Measurements from ENCODE around the gene ATP8A2. TPM values are rescaled to one million over a fixed set of nuclear protein-coding genes. Genes with fewer than 3 reads are reported as not detected.

ATP8A2 gene
- total RNA-seq, 1 donor from 2014 or later: 1.3 TPM

DNA sequence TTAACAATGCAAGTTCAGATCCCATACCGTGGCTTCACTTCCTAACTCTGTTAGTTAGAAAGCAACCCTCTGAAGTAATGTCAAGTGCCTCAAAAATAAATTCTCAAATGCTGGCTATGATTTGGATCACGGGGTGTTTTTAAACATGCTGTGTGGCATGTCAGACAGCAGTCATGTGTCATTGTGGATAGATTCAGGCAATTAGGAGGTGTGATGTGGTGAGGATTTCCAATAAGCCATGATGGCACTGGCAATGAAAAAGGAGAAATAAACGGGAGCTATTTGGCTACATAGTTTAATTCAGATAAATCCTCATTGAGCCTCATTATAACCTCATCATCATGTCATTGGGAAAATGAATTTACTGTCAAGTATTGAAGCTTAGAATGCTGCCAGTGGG lies 130.3 kb downstream of the ATP8A2 start:
- peaks cover 18% of the 10 kb centered on the region for H3K27me3 Mint-ChIP-seq (ENCODE audit: low read depth, unreplicated experiment)
- Histone ChIP-seq H3K36me3 (ENCODE audit: insufficient read depth, low read length) (no peaks in the 10 kb centered on the region), H3K79me2 (ENCODE audit: insufficient read depth, low read length) (no peaks in the 10 kb centered on the region), H3K4me1 (ENCODE audit: insufficient read depth, low read length) (no peaks in the 10 kb centered on the region), H4K20me1 (ENCODE audit: insufficient read depth, low read length) (no peaks in the 10 kb centered on the region), H3K9me3 (ENCODE audit: insufficient read depth, low read depth, low read length) (no peaks in the 10 kb centered on the region), H3K27ac (ENCODE audit: low read depth, low read length) (no peak overlapping the region), H2AFZ (ENCODE audit: low read depth, low read length) (no peak overlapping the region), H3K9ac (ENCODE audit: low read length) (no peak overlapping the region), H3K4me2 (ENCODE audit: low read length) (no peak overlapping the region), H3K4me3 (ENCODE audit: insufficient read depth, low read depth, low read length) (no peak overlapping the region), H3K27me3 (ENCODE audit: insufficient read depth, low read length) (peaks cover 2% of the 10 kb centered on the region)
- H3K36me3 Mint-ChIP-seq (ENCODE audit: low read depth, unreplicated experiment): no peaks in the 10 kb centered on the region
- H3K9me3 Mint-ChIP-seq (ENCODE audit: unreplicated experiment): no peaks in the 10 kb centered on the region
- TF ChIP-seq, protein P1, sequence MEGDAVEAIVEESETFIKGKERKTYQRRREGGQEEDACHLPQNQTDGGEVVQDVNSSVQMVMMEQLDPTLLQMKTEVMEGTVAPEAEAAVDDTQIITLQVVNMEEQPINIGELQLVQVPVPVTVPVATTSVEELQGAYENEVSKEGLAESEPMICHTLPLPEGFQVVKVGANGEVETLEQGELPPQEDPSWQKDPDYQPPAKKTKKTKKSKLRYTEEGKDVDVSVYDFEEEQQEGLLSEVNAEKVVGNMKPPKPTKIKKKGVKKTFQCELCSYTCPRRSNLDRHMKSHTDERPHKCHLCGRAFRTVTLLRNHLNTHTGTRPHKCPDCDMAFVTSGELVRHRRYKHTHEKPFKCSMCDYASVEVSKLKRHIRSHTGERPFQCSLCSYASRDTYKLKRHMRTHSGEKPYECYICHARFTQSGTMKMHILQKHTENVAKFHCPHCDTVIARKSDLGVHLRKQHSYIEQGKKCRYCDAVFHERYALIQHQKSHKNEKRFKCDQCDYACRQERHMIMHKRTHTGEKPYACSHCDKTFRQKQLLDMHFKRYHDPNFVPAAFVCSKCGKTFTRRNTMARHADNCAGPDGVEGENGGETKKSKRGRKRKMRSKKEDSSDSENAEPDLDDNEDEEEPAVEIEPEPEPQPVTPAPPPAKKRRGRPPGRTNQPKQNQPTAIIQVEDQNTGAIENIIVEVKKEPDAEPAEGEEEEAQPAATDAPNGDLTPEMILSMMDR (IDR thresholded peaks at IDR 0.05; ENCODE audit: insufficient read depth, low read depth, low read length): no peak
- no peak for TF ChIP-seq EZH2 (IDR thresholded peaks at IDR 0.05; ENCODE audit: insufficient read depth, low read length)
- H3K27ac Mint-ChIP-seq (ENCODE audit: unreplicated experiment): no peak overlapping the region
- no peak overlapping the region for H3K4me3 Mint-ChIP-seq (ENCODE audit: unreplicated experiment)
- FAIRE-seq (no peak), DNase-seq (ENCODE audit: low read depth) (no peak)
- H3K4me1 Mint-ChIP-seq (ENCODE audit: low read depth, unreplicated experiment): no peaks in the 10 kb centered on the region

DNA sequence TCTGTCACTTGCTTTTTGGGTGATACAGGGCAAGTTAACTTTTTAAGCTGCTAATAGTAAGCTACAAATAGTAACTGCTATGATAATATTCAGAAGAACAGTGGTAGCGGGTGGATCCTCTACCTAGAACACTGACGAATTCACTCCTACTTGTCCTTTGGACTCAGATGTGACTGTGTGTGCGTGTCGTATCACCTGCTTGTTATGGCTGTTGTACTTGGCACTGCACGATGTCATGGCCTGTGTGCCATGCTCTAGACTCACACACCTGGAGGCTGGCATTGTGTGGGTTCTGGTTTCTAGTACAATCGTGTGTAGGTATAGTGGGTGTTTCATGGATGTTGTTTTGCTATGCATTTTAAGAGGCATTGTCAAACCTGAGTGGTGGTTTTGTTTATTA lies 130.8 kb downstream of the ATP8A2 start:
- H3K9me3 Mint-ChIP-seq (ENCODE audit: unreplicated experiment): no peaks in the 10 kb centered on the region
- H3K36me3 Mint-ChIP-seq (ENCODE audit: low read depth, unreplicated experiment): no peaks in the 10 kb centered on the region
- FAIRE-seq: no peak
- Histone ChIP-seq H3K4me2 (ENCODE audit: low read length) (no peak overlapping the region), H3K4me3 (ENCODE audit: insufficient read depth, low read depth, low read length) (no peak overlapping the region), H3K9ac (ENCODE audit: low read length) (no peak overlapping the region), H2AFZ (ENCODE audit: low read depth, low read length) (no peak overlapping the region), H3K4me1 (ENCODE audit: insufficient read depth, low read length) (no peaks in the 10 kb centered on the region), H4K20me1 (ENCODE audit: insufficient read depth, low read length) (no peaks in the 10 kb centered on the region), H3K36me3 (ENCODE audit: insufficient read depth, low read length) (no peaks in the 10 kb centered on the region), H3K79me2 (ENCODE audit: insufficient read depth, low read length) (no peaks in the 10 kb centered on the region), H3K9me3 (ENCODE audit: insufficient read depth, low read depth, low read length) (no peaks in the 10 kb centered on the region), H3K27ac (ENCODE audit: low read depth, low read length) (no peak overlapping the region), H3K27me3 (ENCODE audit: insufficient read depth, low read length) (peaks cover 2% of the 10 kb centered on the region)
- TF ChIP-seq, protein P1 (IDR thresholded peaks at IDR 0.05; ENCODE audit: insufficient read depth, low read depth, low read length): no peak
- TF ChIP-seq EZH2 (IDR thresholded peaks at IDR 0.05; ENCODE audit: insufficient read depth, low read length): no peak
- no peak for DNase-seq (ENCODE audit: low read depth)
- no peak overlapping the region for H3K4me3 Mint-ChIP-seq (ENCODE audit: unreplicated experiment)
- no peak overlapping the region for H3K27ac Mint-ChIP-seq (ENCODE audit: unreplicated experiment)
- peaks cover 18% of the 10 kb centered on the region for H3K27me3 Mint-ChIP-seq (ENCODE audit: low read depth, unreplicated experiment)
- no peaks in the 10 kb centered on the region for H3K4me1 Mint-ChIP-seq (ENCODE audit: low read depth, unreplicated experiment)

DNA sequence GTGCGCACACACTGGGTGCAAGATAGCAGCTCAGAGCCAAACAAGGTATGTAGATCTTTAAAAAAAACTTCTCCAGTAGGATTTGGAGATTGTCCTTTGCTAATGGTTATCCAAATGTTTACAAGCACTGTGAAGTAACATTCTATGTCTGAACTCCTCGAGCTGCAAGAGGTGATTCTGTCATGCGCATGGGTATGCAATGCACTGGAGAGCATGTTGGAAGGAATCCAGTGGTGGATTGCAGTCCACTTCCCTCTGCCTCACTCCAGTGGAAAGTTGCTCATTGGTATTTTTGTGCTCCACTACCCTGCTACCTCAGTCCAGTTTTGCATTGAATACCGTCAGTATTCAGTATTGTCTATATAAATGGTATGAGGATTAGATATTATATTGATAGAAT lies 132.1 kb downstream of the ATP8A2 start:
- H3K27ac ChIP-seq (ENCODE audit: low read depth, low read length): no peak overlapping the region
- H3K27me3 ChIP-seq (ENCODE audit: insufficient read depth, low read length): peaks cover 2% of the 10 kb centered on the region
- peaks cover 18% of the 10 kb centered on the region for H3K27me3 Mint-ChIP-seq (ENCODE audit: low read depth, unreplicated experiment)
- no peaks in the 10 kb centered on the region for H3K4me1 ChIP-seq (ENCODE audit: insufficient read depth, low read length)
- H3K4me3 Mint-ChIP-seq (ENCODE audit: unreplicated experiment): no peak overlapping the region
- DNase-seq (ENCODE audit: low read depth): no peak
- no peaks in the 10 kb centered on the region for H3K4me1 Mint-ChIP-seq (ENCODE audit: low read depth, unreplicated experiment)
- no peaks in the 10 kb centered on the region for H3K9me3 ChIP-seq (ENCODE audit: insufficient read depth, low read depth, low read length)
- no peak overlapping the region for H3K27ac Mint-ChIP-seq (ENCODE audit: unreplicated experiment)
- H3K36me3 ChIP-seq (ENCODE audit: insufficient read depth, low read length): no peaks in the 10 kb centered on the region
- H3K9me3 Mint-ChIP-seq (ENCODE audit: unreplicated experiment): no peaks in the 10 kb centered on the region
- TF ChIP-seq EZH2 (IDR thresholded peaks at IDR 0.05; ENCODE audit: insufficient read depth, low read length): no peak
- TF ChIP-seq, protein P1 (IDR thresholded peaks at IDR 0.05; ENCODE audit: insufficient read depth, low read depth, low read length): no peak
- no peak overlapping the region for H3K4me3 ChIP-seq (ENCODE audit: insufficient read depth, low read depth, low read length)
- FAIRE-seq: no peak
- no peaks in the 10 kb centered on the region for H3K79me2 ChIP-seq (ENCODE audit: insufficient read depth, low read length)
- H3K4me2 ChIP-seq (ENCODE audit: low read length): no peak overlapping the region
- no peaks in the 10 kb centered on the region for H3K36me3 Mint-ChIP-seq (ENCODE audit: low read depth, unreplicated experiment)
- H2AFZ ChIP-seq (ENCODE audit: low read depth, low read length): no peak overlapping the region
- H3K9ac ChIP-seq (ENCODE audit: low read length): no peak overlapping the region
- H4K20me1 ChIP-seq (ENCODE audit: insufficient read depth, low read length): no peaks in the 10 kb centered on the region

Data from astrocyte (in vitro differentiated cells and primary cell).